DOHH2 (cell line): ENCODE measurements around the gene CMSS1.

Experiments
- H3F3A ChIP-seq: fragments of 200-600 bp; sonication (generic), shearing (Covaris generic); 2 replicates; pipeline ENCODE4 v1.6.0; 2016; ENCODE audit warnings: antibody characterized with exemption, mild to moderate bottlenecking; ENCODE audit not compliant: control insufficient read depth, insufficient read depth
- H3K27ac ChIP-seq: fragments of 200-600 bp; sonication (generic); 2 replicates; pipeline ENCODE4 v1.5.1; 2014; ENCODE audit warnings: low read depth, mild to moderate bottlenecking, low read length, moderate library complexity
- H3K27me3 ChIP-seq: fragments of 200-600 bp; sonication (generic); 2 replicates; pipeline ENCODE4 v1.6.1; 2014; ENCODE audit warnings: mild to moderate bottlenecking, low read length, mixed read lengths; ENCODE audit not compliant: control insufficient read depth
- H3K36me3 ChIP-seq: fragments of 200-600 bp; sonication (generic); 2 replicates; pipeline ENCODE4 v1.6.1; 2014; ENCODE audit warnings: mild to moderate bottlenecking, low read length, moderate library complexity, mixed read lengths; ENCODE audit not compliant: control insufficient read depth
- H3K4me1 ChIP-seq: fragments of 200-600 bp; sonication (generic); 2 replicates; pipeline ENCODE4 v1.6.1; 2014; ENCODE audit warnings: mild to moderate bottlenecking, low read length, mixed read lengths; ENCODE audit not compliant: control insufficient read depth
- H3K4me2 ChIP-seq: fragments of 200-600 bp; sonication (generic); 2 replicates; pipeline ENCODE4 v1.6.0; 2014; ENCODE audit warnings: mild to moderate bottlenecking, low read length, moderate library complexity
- H3K4me3 ChIP-seq: fragments of 200-600 bp; sonication (generic); 2 replicates; pipeline ENCODE4 v1.5.1; 2014; ENCODE audit warnings: mild to moderate bottlenecking, low read length, mixed read lengths
- H3K79me2 ChIP-seq: fragments of 200-600 bp; sonication (generic); 2 replicates; pipeline ENCODE4 v1.6.1; 2014; ENCODE audit warnings: mild to moderate bottlenecking, low read length, mixed read lengths; ENCODE audit not compliant: control insufficient read depth
- H3K9me2 ChIP-seq: fragments of 200-600 bp; sonication (generic); replicated peaks from 2 replicates; pipeline ENCODE4 v1.6.1; 2014; ENCODE audit warnings: mild to moderate bottlenecking, low read length, mixed read lengths; ENCODE audit not compliant: control insufficient read depth
- H3K9me3 ChIP-seq: fragments of 200-600 bp; sonication (generic); 2 replicates; pipeline ENCODE4 v1.6.1; 2014; ENCODE audit warnings: antibody characterized with exemption, low read length, mixed read lengths; ENCODE audit not compliant: control insufficient read depth, insufficient read depth
- H4K20me1 ChIP-seq: fragments of 200-600 bp; sonication (generic); 2 replicates; pipeline ENCODE4 v1.6.0; 2014; ENCODE audit warnings: low read depth, mild to moderate bottlenecking, antibody characterized with exemption, low read length, moderate library complexity; ENCODE audit not compliant: control insufficient read depth, insufficient read depth
- EZH2phosphoT487 ChIP-seq: fragments of 200-600 bp; sonication (generic); IDR thresholded peaks from 2 replicates; pipeline ENCODE4 v1.6.1; 2017; ENCODE audit warnings: borderline replicate concordance, mild to moderate bottlenecking, antibody characterized with exemption, low read length, moderate library complexity, mixed read lengths
- TF ChIP-seq, protein P1 (sequence below): fragments of 200-600 bp; sonication (generic); IDR thresholded peaks from one replicate; pipeline ENCODE4 v1.5.1; 2014; ENCODE audit warnings: antibody characterized with exemption, mild to moderate bottlenecking, low read depth, low read length; ENCODE audit not compliant: poor library complexity, severe bottlenecking

CMSS1 gene

DNA sequence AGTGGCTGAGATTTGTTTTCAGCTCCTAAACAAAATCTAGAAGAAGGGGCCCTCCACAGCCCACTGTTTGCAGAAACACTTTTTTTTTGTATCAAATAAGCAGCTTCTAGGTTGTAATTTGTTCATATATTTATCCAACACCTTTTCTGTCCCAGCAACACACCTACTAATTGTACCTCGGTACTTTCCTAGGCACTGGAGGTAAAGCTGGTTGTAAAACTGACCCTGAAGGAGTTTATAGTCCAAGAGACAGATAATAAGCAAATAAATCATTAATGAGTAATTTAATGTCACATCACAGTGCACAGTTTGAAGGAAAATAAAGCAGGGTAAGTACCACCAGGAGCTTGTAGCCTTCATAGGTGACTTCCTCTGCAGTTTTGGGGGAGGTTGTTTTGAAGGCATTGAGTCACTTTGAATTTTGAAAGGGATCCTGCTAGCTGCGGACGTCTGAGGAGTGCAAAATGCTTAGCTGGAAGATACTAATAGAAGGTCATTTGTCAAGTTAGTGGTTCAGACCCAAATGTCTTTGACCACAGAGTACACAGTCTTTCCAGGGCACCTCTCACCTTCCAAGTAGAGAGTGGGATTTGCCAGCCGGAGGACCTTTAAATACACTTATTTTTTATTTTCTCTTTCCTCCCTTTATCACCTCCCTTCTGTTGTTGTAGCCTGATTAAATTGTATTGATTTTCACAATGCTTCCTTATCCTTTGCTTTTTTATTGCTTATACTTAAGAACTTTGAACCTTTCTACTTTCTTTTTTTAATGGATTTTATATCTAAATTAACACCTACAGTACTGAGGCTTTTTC, 53.8 kb downstream of the CMSS1 start:
- Histone ChIP-seq H4K20me1 (no peaks in the 10 kb centered on the region), H3K4me2 (no peak overlapping the region), H3K79me2 (peaks cover 5% of the 10 kb centered on the region; the same call in 1 of the 2 replicates), H3K4me3 (no peak overlapping the region), H3K27me3 (0 out of 2 replicates have a peak, but pooled peaks cover 3% of the 10 kb centered on the region), H3K4me1 (peaks cover 18% of the 10 kb centered on the region), H3F3A (0 out of 2 replicates have a peak, but pooled peaks cover 2% of the 10 kb centered on the region), H3K9me2 (no peaks in the 10 kb centered on the region), H3K9me3 (no peaks in the 10 kb centered on the region), H3K36me3 (no peaks in the 10 kb centered on the region), H3K27ac (no peak overlapping the region)
- TF ChIP-seq, protein P1, sequence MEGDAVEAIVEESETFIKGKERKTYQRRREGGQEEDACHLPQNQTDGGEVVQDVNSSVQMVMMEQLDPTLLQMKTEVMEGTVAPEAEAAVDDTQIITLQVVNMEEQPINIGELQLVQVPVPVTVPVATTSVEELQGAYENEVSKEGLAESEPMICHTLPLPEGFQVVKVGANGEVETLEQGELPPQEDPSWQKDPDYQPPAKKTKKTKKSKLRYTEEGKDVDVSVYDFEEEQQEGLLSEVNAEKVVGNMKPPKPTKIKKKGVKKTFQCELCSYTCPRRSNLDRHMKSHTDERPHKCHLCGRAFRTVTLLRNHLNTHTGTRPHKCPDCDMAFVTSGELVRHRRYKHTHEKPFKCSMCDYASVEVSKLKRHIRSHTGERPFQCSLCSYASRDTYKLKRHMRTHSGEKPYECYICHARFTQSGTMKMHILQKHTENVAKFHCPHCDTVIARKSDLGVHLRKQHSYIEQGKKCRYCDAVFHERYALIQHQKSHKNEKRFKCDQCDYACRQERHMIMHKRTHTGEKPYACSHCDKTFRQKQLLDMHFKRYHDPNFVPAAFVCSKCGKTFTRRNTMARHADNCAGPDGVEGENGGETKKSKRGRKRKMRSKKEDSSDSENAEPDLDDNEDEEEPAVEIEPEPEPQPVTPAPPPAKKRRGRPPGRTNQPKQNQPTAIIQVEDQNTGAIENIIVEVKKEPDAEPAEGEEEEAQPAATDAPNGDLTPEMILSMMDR = no peak
- TF ChIP-seq EZH2phosphoT487 = no peak

DNA sequence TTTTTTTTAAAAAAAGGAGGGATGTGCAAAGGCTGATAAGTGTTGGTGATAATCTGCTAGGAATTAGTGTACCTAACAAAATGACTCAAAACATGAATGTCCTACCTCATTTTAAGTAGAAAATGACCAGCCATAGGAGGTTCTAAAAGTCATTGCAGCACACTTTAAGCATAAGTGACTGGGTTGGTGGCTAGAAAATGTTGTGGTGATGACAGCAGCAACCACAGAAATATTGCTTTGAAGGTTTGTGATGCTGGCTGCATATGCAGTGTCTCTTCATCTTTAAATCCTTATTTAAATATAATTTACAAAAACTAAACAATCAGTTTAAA, 55.2 kb downstream of the CMSS1 start:
- no peaks in the 10 kb centered on the region for H3K9me3 ChIP-seq
- no peak overlapping the region for H3K4me3 ChIP-seq
- H3K9me2 ChIP-seq = no peaks in the 10 kb centered on the region
- H3K27me3 ChIP-seq = 0 out of 2 replicates have a peak, but pooled peaks cover 3% of the 10 kb centered on the region
- H3K79me2 ChIP-seq = peaks cover 5% of the 10 kb centered on the region; the same call in 1 of the 2 replicates
- TF ChIP-seq, protein P1 = no peak
- TF ChIP-seq EZH2phosphoT487 = no peak
- H3F3A ChIP-seq = peaks cover 2% of the 10 kb centered on the region; the same call in 1 of the 2 replicates
- no peaks in the 10 kb centered on the region for H3K36me3 ChIP-seq
- H4K20me1 ChIP-seq = no peaks in the 10 kb centered on the region
- no peak overlapping the region for H3K27ac ChIP-seq
- no peak overlapping the region for H3K4me2 ChIP-seq
- peaks cover 20% of the 10 kb centered on the region for H3K4me1 ChIP-seq

DNA sequence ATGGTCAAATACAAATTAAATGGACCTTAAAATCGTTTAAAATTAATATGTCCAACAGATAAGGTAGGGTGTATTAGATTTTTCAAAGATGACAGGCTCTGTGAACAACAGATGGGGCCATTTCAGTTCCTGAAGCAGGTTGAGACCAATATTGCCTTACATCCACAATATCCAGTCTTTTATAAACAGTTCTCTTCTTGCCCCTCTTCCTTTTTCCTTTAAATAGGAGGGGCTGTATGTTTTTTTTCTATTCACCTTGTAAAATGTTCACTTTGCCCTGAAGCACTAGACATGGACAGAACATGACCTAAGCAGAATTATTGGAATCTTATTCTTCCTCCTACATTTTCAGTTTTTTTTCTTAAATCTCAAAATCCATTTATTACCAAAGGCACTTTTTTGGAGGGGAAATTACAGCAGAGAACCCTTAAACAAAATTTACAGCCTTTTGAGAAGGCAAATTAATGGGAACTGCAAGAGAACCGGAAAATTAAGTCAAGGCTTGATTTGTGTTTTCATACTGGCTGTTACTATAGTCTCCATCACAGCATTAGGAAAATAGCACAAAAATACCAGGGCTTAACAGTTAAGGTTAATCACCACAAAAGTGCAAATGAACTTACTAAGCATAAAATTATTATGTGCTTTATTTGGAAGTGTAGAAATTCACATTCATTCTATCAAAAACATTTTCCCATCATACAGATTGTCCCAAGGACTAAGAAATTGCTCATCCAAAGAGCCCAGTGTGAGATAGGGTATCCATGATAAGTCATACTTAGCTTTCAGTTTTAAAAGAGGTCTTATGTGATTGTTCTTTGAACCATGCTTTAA, 55.8 kb downstream of the CMSS1 start:
- H3K4me3 ChIP-seq = no peak overlapping the region

More for the DNA sequence above, 55.8 kb downstream of the CMSS1 start:
- Histone ChIP-seq H3K4me2 (no peak overlapping the region), H3K9me3 (no peaks in the 10 kb centered on the region), H3F3A (peaks cover 2% of the 10 kb centered on the region; the same call in 1 of the 2 replicates), H3K79me2 (peaks cover 5% of the 10 kb centered on the region; the same call in 1 of the 2 replicates), H3K9me2 (no peaks in the 10 kb centered on the region), H4K20me1 (no peaks in the 10 kb centered on the region), H3K27me3 (0 out of 2 replicates have a peak, but pooled peaks cover 3% of the 10 kb centered on the region), H3K27ac (no peak overlapping the region), H3K4me1 (peaks cover 20% of the 10 kb centered on the region), H3K36me3 (no peaks in the 10 kb centered on the region)
- no peak for TF ChIP-seq EZH2phosphoT487
